GM21423 (cell line): ENCODE results near the gene FBLN1.
"Not testable (repeated sequence)": the region's sequence is repeated elsewhere in the genome, so short reads cannot be mapped to it uniquely, and the experiment has no call there.

ENCODE experiments used
- ATAC-seq: cut with Tn5 transposase; IDR thresholded peaks from one replicate; pipeline ENCODE4 v1.9.1; 2021; ENCODE audit warnings: mild to moderate bottlenecking, moderate library complexity; ENCODE audit not compliant: unreplicated experiment

The FBLN1 gene

DNA sequence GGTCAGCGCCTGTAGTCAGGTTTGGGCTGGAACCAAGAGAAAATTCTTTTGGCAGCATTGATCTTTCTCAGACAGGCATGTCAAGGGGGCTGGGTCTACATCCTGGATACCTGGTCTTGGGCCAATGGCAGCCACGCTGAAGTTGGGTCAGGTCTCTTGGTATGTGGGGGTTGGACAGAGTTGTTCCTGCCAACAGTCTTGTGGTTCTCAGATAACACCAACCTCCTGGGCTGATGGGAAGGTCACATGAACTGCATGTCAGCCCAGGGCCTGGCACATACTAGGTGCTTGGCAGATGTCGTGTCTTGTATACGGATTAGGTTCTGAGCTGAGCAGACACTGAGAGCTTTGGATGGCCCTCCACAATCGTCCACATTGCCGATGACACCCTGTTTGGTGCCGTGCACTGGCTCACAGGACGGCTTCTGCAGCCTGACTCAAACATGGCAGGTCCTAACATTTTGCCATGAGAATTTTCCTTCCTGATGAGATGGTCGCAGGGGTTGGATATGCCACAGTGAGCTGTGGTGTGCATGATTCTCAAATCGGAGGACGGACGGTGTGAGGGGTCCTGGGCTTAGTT, 42.0 kb downstream of the FBLN1 start:
- no peak for ATAC-seq

- no peak for ATAC-seq
These were observed 43.8 kb downstream of the FBLN1 start for GRCh38 chr22:45546333-45547015.

DNA sequence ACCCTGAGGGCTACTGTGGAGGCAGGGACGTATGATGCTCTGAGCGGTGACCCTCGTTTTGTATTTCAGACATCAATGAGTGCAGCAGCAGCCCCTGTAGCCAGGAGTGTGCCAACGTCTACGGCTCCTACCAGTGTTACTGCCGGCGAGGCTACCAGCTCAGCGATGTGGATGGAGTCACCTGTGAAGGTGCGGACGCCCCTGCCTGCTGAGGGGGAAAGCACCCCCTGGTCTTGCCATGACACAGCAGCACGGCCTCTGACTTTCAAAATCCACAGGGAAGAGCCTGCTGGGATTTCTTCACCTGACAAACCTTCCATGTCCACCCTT, 44.3 kb downstream of the FBLN1 start:
- ATAC-seq = no peak

DNA sequence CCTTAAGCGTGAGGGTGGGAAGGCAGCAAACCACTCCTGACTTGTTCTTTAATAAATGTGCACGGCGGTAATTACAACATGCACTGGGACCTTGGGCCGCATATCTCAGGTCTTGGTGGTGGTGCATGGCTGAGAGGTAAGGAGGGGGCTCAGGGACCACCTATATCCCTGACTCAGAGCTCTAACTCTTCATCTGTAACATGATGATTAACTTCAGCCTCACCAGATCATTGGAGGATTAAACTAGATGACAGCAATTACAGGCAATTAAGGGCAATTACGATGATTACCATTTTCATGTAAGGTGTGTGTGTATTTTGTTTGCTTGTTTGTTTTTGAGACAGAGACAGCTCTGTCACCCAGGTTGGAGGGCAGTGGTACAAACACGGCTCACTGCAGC, 45.0 kb downstream of the FBLN1 start:
- ATAC-seq = no peak

- ATAC-seq = no peak
These were observed 45.7 kb downstream of the FBLN1 start for GRCh38 chr22:45548247-45548840.

- no peak for ATAC-seq
These were observed 46.5 kb downstream of the FBLN1 start for GRCh38 chr22:45548991-45549761.

DNA sequence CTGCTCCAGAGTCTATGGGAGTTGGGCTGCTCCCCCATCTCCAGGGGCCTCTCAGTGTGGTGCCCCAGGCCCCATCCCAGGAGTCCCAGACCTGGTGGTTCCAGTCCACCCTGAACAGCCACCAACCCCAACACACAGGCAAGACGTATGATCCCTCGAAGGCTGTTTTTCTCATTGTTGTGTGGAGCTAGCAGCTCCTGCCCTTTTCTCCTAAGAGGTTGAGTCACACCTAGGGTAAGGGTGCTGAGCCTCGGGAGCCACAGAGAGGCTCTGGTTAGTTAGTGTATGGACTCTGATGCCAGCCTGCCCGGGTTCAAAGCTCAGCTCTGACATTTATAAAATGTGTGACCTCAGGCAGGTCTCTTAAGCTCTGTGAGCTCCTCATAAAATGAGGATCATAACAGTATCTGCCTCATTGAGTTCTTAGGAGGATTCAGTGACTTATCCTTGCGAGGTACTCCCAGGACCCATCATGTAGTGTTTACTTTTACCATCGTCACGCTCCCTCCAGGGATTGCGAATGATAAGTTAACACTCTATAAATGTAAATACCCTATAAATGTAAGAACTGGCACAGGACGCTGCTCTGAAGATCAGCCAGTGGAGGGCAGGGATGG, 47.2 kb downstream of the FBLN1 start:
- no peak for ATAC-seq

- no peak for ATAC-seq
These were observed 47.7 kb downstream of the FBLN1 start for GRCh38 chr22:45550416-45550815.

GRCh38 chr22:45550891-45551290, 48.2 kb downstream of the FBLN1 start:
- ATAC-seq = no peak

- ATAC-seq = no peak
These were observed 48.8 kb downstream of the FBLN1 start for GRCh38 chr22:45551310-45552016.

DNA sequence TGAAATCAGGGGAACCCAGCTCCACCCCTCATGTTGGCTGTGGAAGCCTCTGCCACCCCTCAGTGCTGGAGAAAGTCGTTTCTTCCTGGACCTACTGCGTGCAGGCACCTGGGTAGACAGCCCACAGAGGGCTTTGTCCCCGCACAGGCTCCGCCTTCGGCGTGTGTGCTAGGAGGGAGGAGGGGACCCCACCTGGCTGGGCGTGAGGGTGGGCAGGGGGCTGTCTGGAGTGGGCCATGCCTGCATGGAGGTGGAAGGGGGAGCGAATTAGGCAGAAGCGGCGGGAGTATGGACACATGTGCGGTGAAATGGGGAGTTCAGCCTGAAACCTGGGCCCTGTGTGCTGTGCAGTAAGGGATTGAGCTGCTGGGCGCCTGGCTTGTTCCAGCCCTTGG, 49.3 kb downstream of the FBLN1 start:
- ATAC-seq = no peak

DNA sequence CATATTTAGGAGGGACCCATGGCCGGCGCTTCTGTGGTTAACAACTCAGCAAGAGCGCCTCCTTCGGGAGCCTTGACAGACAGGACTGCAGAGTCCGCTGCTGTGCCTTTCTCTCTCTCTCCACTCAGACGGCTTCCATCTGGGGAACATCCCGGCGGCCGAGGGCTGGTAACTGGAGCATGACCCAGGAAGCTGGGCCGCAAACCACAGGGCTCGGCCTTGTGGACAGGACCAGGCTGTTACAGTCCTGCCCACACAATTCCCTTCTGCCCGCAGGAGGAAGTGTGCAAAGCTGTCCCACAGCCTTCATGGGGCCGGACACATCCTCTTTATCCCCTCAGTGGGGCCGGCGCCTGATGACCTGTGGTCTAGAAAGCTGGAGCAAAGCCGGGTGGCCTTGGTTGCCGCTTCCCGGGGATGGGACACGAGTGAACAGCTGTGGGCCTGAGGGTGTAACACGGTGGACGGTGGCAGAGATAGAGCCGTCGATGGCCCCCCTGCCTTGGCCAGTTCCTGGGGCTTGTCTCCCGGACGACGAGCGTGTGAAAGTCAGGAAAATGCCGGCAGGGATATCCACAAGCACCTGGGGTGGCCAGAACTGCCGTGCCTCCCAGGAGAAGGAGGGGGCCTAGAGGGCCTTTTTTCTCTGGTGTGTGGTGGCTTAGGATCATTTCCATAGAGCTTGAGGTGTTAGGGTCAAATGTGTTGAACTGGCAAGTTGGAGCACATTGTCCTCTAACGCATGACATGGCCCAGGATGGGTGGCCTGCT, 50.1 kb downstream of the FBLN1 start:
- ATAC-seq = no peak

GRCh38 chr22:45553351-45554039, 50.8 kb downstream of the FBLN1 start:
- ATAC-seq = no peak

DNA sequence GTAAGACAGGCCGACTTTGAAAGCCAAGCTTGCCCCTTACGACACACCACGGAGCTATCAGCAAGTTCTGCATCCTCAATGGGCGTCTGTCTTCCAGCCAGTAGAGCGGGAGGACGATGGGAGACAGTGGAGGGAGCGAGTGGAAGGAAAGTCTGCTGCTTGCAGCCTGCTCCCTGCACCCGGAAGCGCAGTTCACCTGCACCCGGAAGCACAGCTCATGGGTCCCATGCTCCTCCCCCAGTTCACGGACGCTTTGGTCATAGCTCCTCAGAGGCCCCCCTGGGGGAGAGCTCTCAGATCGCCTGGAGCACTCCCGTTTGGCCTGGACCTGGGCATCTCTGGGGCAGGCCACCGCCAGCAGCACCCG, 51.3 kb downstream of the FBLN1 start:
- no peak for ATAC-seq

GRCh38 chr22:45554861-45555260, 52.2 kb downstream of the FBLN1 start:
- no peak for ATAC-seq

DNA sequence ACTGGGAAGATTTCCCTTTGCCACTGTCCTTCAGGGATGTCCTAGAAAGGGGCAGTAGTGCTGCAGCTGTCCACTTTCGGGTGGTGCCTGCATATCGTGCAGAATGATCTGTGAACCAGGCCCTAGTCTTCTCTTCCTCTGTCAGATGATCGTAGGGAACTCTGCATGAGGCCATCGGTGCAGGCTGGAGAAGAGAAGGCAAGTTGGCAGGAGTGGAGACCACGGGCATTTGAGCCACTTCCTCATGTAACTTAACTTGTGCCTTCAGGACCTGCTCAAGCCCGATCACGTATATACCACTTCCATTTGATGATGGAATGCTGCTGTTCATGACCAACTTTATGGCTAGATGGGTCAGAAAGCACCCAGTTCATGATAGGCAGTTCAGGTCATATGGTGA, 55.2 kb downstream of the FBLN1 start:
- not testable (repeated sequence) for ATAC-seq

DNA sequence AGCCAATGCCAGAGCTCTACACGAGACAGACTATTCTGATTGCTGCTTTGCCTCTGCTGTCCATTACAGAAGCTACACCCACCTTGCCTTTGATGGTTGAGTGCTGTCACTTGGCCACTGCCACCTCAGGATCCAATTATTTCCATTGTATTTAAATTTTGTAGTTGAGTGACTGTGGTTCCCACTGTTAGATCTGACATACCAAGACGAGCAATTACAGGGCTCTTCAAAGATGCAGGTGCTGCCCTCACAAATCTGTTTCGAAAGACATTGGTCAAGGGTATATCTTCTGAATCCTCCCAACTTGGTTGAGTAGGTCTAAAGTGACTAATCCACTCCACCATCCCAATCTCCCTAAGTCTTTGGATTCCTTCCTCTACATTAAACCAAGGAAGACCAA, 57.4 kb downstream of the FBLN1 start:
- not testable (repeated sequence) for ATAC-seq

DNA sequence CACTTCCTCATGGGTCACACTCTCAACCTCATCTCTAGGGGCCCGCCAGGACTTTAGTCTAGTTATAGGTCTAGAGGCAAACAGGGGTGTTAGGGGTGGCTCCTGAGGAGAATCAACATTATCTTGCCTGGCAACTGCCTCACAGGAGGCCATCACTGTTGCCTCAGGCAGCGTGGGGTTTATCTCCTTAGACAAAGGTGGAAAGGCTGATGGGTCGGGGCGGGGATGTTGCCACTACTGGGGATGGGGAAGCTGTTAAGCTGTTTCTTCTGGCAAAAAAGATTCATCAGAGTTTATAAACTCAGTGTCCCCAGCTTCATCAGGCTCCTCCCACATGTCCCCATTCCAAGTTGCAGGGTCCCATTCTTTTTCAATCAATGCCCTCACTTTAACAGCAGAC, 58.1 kb downstream of the FBLN1 start:
- ATAC-seq = not testable (repeated sequence)

DNA sequence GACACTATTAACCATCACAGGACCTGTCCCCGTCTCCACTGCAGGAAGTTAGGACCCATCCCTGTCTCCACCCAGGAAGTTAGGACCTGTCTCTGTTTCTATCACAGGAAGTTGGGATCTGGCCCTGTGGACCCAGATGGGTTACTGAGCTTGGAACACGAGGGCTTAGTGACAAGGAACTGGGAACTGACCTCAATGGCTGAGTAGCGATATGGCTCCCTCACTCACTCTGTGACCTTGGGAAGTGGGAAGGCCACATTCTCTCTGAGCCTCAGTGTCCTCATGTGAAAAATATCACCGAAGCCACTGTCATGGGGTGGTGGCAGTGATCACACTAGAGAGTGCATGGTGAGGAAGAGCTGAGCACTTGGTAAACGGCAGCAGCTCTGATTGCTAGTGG, 59.4 kb downstream of the FBLN1 start:
- ATAC-seq = no peak
